Fibroblast of mammary gland (primary cell): ENCODE data around the gene PIP4K2A.

Experiments used
- DNase-seq: peaks from one replicate; pipeline ENCODE4 v3.0.0-alpha.2; 2010; ENCODE audit warnings: low read depth
- H3K4me3 ChIP-seq: 2 replicates; pipeline ENCODE4 v1.5.1; 2011; ENCODE audit warnings: low read depth, mild to moderate bottlenecking, low read length, moderate library complexity; ENCODE audit not compliant: control insufficient read depth
- CTCF ChIP-seq: conservative IDR thresholded peaks from 2 replicates; pipeline ENCODE4 v1.5.1; 2011; ENCODE audit warnings: low read depth, low read length, inconsistent platforms; ENCODE audit not compliant: control insufficient read depth, insufficient read depth

The PIP4K2A gene

GRCh38 chr10:22564060-22564459 lies 150.3 kb downstream of the PIP4K2A start:
- no peak for DNase-seq
- TF ChIP-seq CTCF, result no peak
- no peak overlapping the region for H3K4me3 ChIP-seq

- no peak overlapping the region for H3K4me3 ChIP-seq
- TF ChIP-seq CTCF, result no peak
- DNase-seq, result no peak
These were observed 152.5 kb downstream of the PIP4K2A start for GRCh38 chr10:22561909-22562308.

GRCh38 chr10:22560913-22561239 lies 153.5 kb downstream of the PIP4K2A start:
- no peak overlapping the region for H3K4me3 ChIP-seq
- DNase-seq, result no peak
- no peak for TF ChIP-seq CTCF

- no peak overlapping the region for H3K4me3 ChIP-seq
- no peak for DNase-seq
- TF ChIP-seq CTCF, result no peak
These were observed 154.1 kb downstream of the PIP4K2A start for GRCh38 chr10:22560096-22560912.

- DNase-seq, result peak; percentile 17
- no peak overlapping the region for H3K4me3 ChIP-seq
- TF ChIP-seq CTCF, result no peak
These were observed 157.1 kb downstream of the PIP4K2A start for GRCh38 chr10:22557321-22557720.

GRCh38 chr10:22556774-22557173 lies 157.6 kb downstream of the PIP4K2A start:
- no peak for TF ChIP-seq CTCF
- H3K4me3 ChIP-seq, result no peak overlapping the region
- peak; percentile 5 for DNase-seq
